Stimulated activated CD4-positive, alpha-beta T cell treated with anti-CD3 and anti-CD28 coated beads, Interleukin-15, amount 100 ng/mL, for 48 hours (primary cell): Measurements from ENCODE around the gene CD109.

Experiments
- DNase-seq, 2 donors: peaks; one replicate each; pipeline ENCODE4 v3.0.0-alpha.2; 2020; ENCODE audit warnings: low read depth in 2 of 2

Gene CD109

GRCh38 chr6:73727114-73727513 lies 31.1 kb downstream of the CD109 start:
- DNase-seq, result no peak

GRCh38 chr6:73728548-73729205 lies 32.7 kb downstream of the CD109 start:
- peak; percentile 33 to 36 for DNase-seq

GRCh38 chr6:73731285-73731684 lies 35.3 kb downstream of the CD109 start:
- no peak for DNase-seq

GRCh38 chr6:73732845-73733675 lies 37.1 kb downstream of the CD109 start:
- DNase-seq, result peak; percentile 48 to 61

- no peak for DNase-seq
These were observed 37.8 kb downstream of the CD109 start for GRCh38 chr6:73733791-73734190.

- no peak for DNase-seq
These were observed 38.9 kb downstream of the CD109 start for GRCh38 chr6:73734832-73735453.

- DNase-seq, result no peak
These were observed 42.5 kb downstream of the CD109 start for GRCh38 chr6:73738367-73739028.

GRCh38 chr6:73739096-73739495 lies 43.1 kb downstream of the CD109 start:
- DNase-seq, result no peak

- no peak for DNase-seq
These were observed 46.4 kb downstream of the CD109 start for GRCh38 chr6:73742433-73742832.

GRCh38 chr6:73743081-73743480 lies 47.1 kb downstream of the CD109 start:
- no peak for DNase-seq

- no peak for DNase-seq
These were observed 47.6 kb downstream of the CD109 start for GRCh38 chr6:73743556-73743955.

GRCh38 chr6:73746787-73747186 lies 50.8 kb downstream of the CD109 start:
- DNase-seq, result no peak

GRCh38 chr6:73747289-73747688 lies 51.3 kb downstream of the CD109 start:
- DNase-seq, result no peak

- no peak for DNase-seq
These were observed 56.9 kb downstream of the CD109 start for GRCh38 chr6:73752943-73753342.

- DNase-seq, result no peak
These were observed 70.0 kb downstream of the CD109 start for GRCh38 chr6:73766040-73766439.

- no peak for DNase-seq
These were observed 72.6 kb downstream of the CD109 start for GRCh38 chr6:73768558-73768957.

GRCh38 chr6:73769976-73770375 lies 74.0 kb downstream of the CD109 start:
- no peak for DNase-seq

GRCh38 chr6:73774311-73774774 lies 78.3 kb downstream of the CD109 start:
- DNase-seq, result no peak

- DNase-seq, result no peak
These were observed 83.9 kb downstream of the CD109 start for GRCh38 chr6:73779943-73780342.

- no peak for DNase-seq
These were observed 86.9 kb downstream of the CD109 start for GRCh38 chr6:73782911-73783310.

GRCh38 chr6:73784726-73785505 lies 88.9 kb downstream of the CD109 start:
- DNase-seq, result no peak
